ENCODE data around the gene WDR1. TPM values are rescaled to one million over a fixed set of nuclear protein-coding genes. Genes with fewer than 3 reads are reported as not detected.

Gene WDR1
- total and polyA plus RNA-seq, 3 donors from 2014 or later = 165 to 295 (median 168) TPM

DNA sequence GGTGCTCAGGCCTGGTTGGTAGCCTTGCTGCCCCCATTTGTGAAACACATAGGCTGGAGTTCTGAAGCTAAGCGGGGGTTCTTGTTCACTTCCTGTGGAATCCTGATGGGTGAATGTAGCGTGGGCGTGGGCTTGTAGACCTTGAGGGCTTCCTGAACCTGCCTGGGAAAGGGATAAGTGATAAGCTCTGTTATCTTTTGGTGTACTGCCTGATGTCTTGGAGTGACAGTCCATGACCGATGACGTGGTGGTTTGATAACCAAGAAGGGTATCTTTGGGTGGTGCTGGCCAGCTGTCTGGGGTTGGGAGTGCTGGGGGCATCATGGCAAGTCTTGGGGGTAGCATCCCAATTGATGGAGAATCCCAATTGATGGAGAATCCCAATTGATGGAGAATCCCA is 17.5 kb upstream of the WDR1 start:
- DNase-seq = no peak
- no peaks in the 10 kb centered on the region for H3K4me1 ChIP-seq
- H3K36me3 ChIP-seq (ENCODE audit: low read depth, missing control alignments) = no peaks in the 10 kb centered on the region
- H3K27ac ChIP-seq = no peak overlapping the region
- no peaks in the 10 kb centered on the region for H3K9me3 ChIP-seq
- no peak overlapping the region for H3K4me3 ChIP-seq
- intact Hi-C loops (cut with DNase I; ENCODE audit: low total_unique reads) = no loop called here
- no peaks in the 10 kb centered on the region for H3K27me3 ChIP-seq
- WGBS, 2 donors = 76 to 92% methylated on average over 5 of the region's 5 CpGs
- TF ChIP-seq CTCF (IDR thresholded peaks at IDR 0.05) = no peak
- TF ChIP-seq POLR2A (IDR thresholded peaks at IDR 0.05) = no peak

- intact Hi-C loops (cut with DNase I; ENCODE audit: low total_unique reads) = no loop called here
- no peaks in the 10 kb centered on the region for H3K36me3 ChIP-seq (ENCODE audit: low read depth, missing control alignments)
- no peaks in the 10 kb centered on the region for H3K27me3 ChIP-seq
- no peak overlapping the region for H3K4me3 ChIP-seq
- no peaks in the 10 kb centered on the region for H3K4me1 ChIP-seq
- TF ChIP-seq CTCF (IDR thresholded peaks at IDR 0.05) = no peak
- TF ChIP-seq POLR2A (IDR thresholded peaks at IDR 0.05) = no peak
- H3K9me3 ChIP-seq = no peaks in the 10 kb centered on the region
- 84 to 91% methylated on average over 5 to 9 of the region's 10 CpGs for WGBS, 2 donors
- no peak overlapping the region for H3K27ac ChIP-seq
- DNase-seq = no peak
Observed at GRCh38 chr4:10131202-10131601, 14.6 kb upstream of the WDR1 start.

DNA sequence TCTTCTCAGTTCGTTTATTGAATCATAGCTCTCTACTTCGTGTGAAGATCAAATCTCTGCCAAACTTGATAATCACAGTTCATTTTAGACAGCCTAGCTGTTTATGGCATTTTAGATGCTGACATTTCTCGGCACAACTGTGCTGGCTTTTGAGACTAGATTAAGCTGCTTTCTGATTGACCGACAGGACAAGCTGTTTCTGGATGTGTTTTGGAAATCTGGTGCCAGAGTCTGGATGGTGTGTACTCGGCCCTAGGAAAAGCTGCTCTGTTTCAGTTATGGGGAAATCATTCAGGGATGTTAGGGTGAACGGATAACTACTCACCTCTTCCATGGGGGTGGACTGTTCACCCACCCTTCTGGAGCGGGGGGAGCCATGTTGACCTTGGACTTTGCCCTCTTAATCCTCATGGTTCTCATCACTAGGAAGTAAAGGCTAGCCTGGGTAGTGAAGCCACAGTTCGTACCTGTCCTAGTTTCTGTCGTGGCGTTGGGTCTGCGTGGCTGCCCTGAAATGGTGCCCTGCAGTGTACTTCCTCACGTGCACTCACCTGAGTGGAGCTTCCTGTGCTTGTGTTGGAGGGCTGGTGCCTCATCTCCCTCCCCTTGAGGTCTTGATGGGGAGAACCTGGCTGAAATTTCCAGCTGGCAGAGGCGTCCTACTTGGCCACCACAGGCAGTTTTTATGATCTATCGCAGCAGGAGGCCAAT is 13.7 kb upstream of the WDR1 start:
- Histone ChIP-seq H3K36me3 (ENCODE audit: low read depth, missing control alignments) (no peaks in the 10 kb centered on the region), H3K4me1 (no peaks in the 10 kb centered on the region), H3K27ac (no peak overlapping the region), H3K27me3 (no peaks in the 10 kb centered on the region), H3K9me3 (no peaks in the 10 kb centered on the region), H3K4me3 (no peak overlapping the region)
- intact Hi-C loops (cut with DNase I; ENCODE audit: low total_unique reads) = no loop called here
- no peak for DNase-seq
- 46 to 69% methylated on average over 5 to 14 of the region's 14 CpGs for WGBS, 2 donors
- TF ChIP-seq CTCF (IDR thresholded peaks at IDR 0.05) = no peak

- no peak overlapping the region for H3K27ac ChIP-seq
- TF ChIP-seq POLR2A (IDR thresholded peaks at IDR 0.05) (no peak), CTCF (IDR thresholded peaks at IDR 0.05) (no peak)
- no peak for DNase-seq
- intact Hi-C loops (cut with DNase I; ENCODE audit: low total_unique reads) = no loop called here
- H3K36me3 ChIP-seq (ENCODE audit: low read depth, missing control alignments) = no peaks in the 10 kb centered on the region
- no peak overlapping the region for H3K4me3 ChIP-seq
- H3K4me1 ChIP-seq = no peaks in the 10 kb centered on the region
- WGBS, 2 donors = 84 to 85% methylated on average over 13 of the region's 13 CpGs
- H3K9me3 ChIP-seq = no peaks in the 10 kb centered on the region
- no peaks in the 10 kb centered on the region for H3K27me3 ChIP-seq
Observed at GRCh38 chr4:10129196-10130177, 12.9 kb upstream of the WDR1 start.

Measured in testis (tissue), 3 donors.